Measurements from ENCODE around the gene SAMD4A.

DNA sequence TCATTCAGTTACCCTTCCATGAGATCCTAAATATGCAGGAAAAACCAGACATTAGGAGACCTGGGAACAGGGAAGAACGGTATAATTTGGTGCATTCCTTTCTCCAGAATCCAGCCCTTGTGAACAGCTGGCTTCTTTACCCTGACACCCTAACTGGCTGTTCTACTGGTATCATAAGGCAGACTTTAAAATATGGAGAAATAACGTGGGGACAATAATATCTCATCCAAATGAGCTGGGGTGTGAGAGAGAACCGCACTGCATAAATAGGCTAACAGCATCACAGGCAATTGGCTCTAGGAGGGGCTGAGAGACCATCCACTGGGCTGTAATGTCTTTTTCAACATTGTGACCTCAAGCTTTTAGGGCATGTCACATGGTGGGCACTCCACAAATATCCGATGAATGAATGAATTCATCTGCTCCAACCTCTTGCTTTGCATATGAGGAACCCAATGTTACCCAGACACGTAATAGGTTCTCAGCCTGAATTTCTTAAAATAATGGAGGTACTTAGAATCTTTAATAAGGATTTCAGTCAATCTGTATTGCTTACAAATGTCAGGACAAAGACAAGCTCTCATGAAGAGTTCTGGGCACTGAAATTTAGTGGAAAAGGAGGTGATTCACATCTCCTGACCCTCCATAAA lies 157.9 kb downstream of the SAMD4A start:
- TF ChIP-seq, protein P1, sequence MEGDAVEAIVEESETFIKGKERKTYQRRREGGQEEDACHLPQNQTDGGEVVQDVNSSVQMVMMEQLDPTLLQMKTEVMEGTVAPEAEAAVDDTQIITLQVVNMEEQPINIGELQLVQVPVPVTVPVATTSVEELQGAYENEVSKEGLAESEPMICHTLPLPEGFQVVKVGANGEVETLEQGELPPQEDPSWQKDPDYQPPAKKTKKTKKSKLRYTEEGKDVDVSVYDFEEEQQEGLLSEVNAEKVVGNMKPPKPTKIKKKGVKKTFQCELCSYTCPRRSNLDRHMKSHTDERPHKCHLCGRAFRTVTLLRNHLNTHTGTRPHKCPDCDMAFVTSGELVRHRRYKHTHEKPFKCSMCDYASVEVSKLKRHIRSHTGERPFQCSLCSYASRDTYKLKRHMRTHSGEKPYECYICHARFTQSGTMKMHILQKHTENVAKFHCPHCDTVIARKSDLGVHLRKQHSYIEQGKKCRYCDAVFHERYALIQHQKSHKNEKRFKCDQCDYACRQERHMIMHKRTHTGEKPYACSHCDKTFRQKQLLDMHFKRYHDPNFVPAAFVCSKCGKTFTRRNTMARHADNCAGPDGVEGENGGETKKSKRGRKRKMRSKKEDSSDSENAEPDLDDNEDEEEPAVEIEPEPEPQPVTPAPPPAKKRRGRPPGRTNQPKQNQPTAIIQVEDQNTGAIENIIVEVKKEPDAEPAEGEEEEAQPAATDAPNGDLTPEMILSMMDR (IDR thresholded peaks at IDR 0.05; ENCODE audit: insufficient read depth, low read length, poor library complexity, severe bottlenecking) = no peak
- TF ChIP-seq EZH2phosphoT487 (conservative IDR thresholded peaks at IDR 0.05; ENCODE audit: low read length) = no peak

Data from SU-DHL-6 (cell line).